Measurements from ENCODE around the gene CARD19.

The CARD19 gene, protein sequence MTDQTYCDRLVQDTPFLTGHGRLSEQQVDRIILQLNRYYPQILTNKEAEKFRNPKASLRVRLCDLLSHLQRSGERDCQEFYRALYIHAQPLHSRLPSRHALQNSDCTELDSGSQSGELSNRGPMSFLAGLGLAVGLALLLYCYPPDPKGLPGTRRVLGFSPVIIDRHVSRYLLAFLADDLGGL

DNA sequence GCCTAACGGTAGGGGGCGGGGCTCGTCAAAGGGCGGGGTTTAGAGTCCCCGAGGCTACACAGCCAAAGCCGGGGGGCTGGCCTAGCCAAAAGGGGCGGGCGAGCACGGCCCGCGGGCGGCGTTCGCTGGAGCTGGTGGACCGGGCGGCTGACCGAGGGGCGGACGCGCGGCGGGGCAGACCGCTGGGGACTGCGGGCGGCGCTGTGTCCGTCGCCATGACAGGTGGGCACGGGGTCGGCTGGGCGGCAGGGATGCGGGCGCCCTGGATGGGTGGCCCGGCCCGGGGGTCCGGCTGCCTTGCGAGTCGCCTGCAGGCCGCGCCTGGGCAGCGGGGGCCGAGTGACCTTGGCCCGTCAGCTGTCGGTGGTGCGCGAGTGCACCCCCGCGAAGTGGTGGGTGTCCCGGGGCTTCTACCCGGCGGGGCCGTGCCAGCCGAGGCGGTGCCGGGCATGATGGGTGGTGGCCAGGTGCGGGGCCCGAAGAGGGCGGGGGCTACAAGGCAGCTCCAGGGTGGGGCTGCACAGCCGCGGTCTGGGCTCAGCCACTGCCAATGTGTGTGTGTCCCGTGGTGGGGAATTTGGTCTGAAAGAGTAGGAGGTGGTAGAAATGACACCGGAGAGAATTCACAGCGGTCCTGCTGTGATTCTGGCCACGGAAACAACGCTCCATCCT is at the start of gene CARD19:
CARD19 (plus strand) TSS at position 87 of the 672 bp plus-strand sequence; CDS start at position 216, 129 bp downstream.
- DNase-seq = peak; percentile 17

DNA sequence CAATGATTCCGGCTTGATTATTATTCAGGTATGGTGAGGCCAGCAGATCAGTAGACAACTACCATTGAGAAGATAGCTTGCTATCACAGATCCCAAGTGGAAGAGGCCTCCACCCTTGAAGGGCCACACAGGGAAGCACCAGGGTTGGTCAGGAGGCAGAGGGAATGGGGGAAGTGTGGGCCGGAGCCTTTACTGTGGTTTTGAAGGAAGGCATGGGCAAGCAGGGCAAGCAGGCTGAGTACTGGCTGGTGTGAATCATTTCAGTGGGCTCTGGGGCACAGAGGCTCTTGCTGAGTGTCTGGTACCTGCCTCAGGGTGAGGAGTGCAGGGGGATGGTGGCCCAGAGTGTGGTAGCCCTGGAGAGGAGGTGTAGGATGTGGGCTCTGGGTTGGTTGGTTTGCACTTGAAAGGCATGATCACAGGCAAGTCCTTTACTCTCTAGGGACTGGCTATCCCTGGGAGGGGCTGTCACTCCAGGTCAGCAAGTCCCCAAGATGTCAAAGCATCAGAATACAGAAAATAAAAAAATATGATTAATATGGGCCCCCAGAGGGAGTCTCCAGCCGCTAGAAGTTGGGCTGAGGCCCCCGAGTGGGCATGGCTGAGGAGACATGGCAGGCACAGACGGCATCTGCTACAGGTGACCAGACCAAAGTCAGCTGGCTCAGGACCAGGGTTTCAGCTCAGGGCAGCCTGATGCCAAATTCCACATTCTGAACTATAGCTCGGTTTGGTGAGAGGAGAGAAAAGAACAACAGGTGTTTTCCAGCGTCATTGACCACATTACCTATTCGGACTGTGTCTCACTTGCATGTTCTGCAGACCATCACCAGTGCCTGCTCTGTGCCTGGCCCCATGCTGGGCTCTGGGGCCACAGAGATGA is 47.2 kb upstream of the CARD19 start:
- no peak for DNase-seq

DNA sequence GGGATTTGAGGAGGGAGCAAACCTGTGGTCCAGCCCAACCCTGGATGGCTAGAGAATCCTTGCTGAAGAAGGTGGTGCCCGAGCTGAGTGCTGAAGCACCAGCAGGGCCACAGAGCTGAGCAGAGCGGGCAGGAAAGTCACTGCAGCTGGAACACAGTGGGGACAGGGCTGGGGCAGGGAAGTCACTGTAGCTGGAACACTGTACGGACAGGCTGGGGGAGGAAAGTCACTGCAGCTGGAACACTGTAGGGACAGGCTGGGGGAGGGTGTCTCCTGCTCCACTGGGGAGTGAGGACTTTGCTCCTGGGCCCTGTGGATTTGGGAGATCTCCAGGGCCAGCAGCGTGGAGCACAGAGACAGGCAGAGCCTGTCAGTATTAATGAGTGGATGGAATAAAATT is 46.5 kb upstream of the CARD19 start:
- DNase-seq = no peak

DNA sequence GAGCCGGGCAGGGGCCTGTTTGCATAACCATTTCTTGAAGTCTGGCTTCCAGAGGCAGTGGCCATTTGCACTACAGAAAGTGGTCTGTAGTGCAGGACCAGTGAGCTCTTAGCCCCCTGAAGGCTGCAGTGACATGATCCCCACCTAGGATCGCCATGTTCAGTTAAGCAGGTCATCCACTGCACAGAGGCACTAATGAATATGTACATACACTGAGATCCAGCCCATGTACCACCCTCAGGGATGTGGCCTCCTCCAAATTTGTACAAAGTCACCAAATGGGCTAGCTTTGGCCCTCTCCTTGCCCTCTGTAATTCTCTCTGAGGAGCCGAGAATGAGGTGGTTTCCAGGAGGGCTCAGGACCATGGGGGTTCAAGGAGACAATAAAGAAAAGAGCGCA is 45.8 kb upstream of the CARD19 start:
- DNase-seq = no peak

DNA sequence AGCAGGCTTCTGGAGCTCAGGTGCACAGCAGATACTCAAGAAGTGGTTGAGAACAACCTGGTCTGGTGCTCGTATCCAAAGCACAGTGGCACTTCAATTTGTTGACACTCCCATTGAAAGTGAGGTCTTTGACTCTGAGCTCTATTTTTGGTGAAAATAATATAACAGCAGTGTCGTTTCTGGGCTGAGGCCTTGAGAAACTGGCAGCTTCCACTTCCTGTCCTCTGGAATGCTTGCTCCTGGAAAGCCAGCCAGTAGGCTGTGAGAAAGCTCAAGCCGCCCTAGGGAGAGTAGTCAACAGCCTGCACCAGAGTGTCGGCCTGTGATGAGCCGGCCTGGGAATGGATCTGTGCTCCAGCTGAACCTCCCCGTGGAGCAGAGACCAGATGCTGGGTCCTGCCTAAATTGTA is 44.3 kb upstream of the CARD19 start:
- no peak for DNase-seq

DNA sequence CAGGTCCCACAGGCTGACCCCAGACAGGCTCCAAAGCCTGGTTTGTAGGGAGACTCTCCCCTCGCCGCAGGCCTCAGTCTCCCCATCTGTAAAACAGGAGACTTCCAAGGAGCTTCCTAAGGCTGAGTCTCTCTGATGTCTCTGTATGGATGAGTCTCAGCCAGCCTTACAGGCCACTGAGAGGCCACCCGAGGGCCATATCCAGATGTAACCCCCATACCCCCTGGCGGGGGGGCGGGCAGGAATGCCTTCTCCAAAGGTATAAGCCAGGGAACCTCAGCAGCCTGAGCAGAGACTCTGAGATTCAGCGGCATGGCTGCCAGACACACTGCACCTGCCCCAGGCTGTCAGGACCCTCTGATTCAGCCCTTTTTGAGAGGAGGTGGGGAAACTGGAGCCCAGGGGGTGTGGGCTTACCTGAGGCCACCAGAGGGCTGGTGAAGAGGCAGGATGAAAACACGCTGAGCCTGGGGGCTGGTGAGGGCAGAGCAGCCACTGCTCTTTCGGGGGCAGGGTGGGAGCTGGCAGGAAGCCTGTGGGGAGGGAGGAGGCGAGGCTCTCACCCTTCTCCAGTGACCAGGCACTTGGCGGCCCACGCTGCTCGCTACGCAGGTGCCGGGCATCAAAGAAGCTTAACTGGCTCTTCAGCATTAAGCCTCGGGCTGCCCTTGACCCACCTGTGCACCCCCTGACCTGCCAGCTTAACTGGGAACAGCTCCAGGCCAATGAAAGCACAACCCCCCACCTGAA is 43.1 kb upstream of the CARD19 start:
- DNase-seq = peak; percentile 38

DNA sequence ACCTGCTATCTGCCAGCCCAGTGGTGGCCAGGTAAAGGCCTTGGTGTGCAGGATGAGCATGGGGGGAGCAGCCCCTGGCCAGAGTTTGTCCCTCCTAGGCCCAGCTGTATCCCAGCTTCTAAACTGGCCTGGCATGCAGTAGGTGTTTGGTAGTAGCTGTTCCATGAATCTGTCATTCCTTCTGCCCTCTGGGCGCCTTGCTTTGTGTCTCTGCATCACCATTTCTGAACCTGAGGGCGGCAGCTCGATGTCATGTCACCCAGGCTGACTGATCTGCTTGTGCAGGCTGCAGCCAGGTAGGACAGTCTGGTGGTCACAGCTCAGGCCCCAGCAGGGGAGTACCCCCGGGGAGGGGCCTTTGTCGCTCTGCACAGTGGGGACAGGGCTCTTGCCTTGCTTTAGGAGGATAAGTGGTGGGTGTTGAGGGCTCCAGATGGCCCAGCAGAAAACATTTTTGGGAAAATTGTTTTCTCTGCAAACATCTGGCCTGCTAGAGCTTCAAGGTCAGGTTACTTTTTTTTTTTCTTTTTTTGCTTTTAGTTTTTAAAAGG is 42.2 kb upstream of the CARD19 start:
- DNase-seq = peak; percentile 84

DNA sequence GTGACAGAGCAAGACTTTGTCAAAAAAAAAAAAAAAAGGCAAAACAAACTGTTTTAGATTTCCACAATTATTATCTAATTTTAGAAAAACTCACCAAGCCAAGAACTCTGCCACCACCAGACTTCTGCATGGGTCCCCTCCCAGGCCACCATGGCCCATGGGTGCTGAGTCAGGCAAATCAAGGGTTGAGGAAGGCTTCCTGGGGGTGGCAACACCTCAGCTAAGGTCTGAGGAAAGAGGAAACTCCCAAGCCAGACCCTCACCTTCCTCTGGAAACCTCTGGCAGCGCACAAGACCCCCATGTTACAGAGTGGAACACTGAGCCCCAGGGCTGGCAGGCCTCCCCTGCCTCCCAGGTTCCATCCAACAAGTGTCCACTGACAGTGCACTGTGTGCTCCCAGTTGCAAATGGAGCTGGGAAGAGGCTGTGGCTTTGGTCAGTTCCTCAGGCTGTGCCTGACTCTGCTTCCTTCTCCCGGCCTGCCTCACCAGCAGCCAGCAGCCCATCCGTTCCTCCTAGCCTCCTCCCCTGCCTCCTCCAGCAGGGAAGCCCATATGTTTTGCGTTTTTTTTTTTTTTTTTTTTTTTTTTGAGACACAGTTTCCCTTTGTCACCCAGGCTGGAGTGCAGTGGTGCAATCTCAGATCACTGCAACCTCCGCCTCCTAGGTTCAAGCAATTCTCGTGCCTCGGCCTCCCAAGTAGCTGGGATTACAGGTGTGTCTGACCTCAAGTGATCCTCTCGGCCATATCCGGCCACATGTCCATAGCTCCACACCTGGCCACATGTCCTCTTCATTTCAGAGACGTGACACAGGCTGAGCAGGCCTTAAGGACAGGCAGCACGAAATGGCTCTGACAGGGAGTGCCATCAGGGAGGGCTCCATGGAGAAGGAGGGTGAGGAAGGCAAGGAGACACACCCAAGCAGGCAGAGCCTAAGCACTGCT is 41.0 kb upstream of the CARD19 start:
- peak; percentile 76 for DNase-seq

DNA sequence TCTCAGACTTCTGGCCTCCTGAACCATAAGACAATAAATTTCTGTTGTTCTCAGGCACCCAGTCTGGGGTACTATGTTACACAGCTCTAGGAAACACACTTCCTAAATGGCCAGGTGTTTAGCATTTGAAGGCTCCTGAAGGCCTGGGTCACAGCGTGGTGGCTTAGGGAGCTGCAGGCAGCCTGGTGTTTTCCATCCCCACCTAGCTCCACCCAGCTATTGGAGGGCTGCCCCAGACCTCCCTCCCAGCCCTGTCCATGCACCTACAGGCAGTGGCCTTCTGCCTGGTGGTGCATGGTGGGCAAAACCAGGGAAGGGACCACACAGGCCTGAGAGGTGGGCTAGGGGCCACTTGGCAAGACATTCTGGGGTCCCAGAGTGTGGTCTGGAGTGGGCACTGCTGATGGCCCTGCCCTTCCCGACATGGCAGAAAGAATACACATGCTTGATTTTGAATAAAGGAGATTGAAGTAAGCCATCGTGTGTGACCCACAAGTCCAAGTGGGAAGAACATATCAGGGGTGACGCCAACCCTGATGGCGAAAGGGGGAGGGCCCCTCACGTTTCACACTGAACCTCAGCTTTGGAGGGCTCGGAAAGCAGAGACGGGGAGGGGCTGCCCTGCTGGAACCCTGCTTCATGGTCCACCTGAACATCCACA is 38.8 kb upstream of the CARD19 start:
- DNase-seq = no peak

DNA sequence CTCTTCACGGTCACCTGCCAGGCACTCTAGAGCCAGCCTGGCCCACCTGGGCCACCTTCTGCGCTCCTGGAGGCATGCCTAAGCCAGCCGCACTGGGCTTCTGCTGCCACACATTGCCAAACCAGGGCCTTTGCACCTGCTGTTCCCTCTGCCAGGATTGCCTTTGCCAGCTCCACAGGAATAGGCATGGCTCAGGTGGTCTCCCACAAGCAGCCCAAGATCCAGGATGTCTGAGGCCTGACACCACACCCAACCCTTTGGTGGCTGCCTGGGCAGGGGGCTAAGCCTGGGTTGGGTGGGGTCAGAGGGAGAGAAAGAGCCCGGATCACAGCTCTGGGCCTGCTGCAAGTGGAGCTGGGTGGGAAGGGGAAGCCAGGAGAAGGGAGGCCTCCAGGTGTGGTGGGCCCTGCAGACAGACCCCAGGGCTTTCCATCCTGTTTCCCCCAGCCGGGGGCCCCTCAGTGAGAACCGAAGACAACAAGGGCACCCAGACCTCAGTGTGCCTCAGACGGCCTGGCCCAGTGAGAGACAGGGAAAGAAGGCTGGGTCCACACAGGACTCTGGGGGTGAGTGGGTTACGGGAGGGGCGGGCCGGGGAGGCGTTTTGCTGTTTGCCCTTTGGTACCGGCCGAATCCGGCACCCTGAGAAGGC is 38.2 kb upstream of the CARD19 start:
- DNase-seq = no peak

DNA sequence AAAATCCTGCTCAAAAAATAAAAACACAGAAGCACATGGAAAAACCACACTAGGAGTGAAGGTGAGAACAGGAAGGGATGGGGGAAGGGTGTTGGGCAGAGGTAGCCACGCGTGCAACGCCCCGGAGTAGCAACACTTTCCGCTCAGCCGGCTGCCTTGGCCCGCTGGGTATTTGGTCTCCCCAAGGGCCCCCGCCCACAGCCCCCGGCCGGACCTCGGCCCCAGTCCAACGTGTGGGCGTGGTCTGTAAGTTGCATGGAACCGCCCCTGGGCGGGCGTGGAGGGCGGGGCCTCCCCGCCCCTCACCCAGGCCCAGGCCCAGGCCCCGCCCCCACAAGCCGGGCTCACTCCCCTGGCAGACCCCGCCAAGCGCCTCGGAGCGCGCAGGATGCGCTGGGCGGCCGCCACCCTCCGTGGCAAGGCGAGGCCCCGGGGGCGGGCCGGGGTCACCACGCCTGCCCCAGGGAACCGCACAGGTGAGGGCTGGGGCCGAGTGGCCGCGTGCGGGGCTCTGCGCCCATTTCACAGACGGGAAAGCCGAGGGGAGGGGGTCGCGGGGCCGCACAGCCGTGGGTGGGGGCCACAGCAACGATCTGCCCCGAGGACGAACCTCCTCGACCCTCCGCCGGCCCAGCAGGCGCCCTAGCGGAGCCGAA is 37.5 kb upstream of the CARD19 start, which contains the start of gene SUSD3:
SUSD3 (plus strand) TSS at position 347 of the 656 bp plus-strand sequence; CDS start at position 389, 42 bp downstream.
- peak; percentile 67 for DNase-seq

DNA sequence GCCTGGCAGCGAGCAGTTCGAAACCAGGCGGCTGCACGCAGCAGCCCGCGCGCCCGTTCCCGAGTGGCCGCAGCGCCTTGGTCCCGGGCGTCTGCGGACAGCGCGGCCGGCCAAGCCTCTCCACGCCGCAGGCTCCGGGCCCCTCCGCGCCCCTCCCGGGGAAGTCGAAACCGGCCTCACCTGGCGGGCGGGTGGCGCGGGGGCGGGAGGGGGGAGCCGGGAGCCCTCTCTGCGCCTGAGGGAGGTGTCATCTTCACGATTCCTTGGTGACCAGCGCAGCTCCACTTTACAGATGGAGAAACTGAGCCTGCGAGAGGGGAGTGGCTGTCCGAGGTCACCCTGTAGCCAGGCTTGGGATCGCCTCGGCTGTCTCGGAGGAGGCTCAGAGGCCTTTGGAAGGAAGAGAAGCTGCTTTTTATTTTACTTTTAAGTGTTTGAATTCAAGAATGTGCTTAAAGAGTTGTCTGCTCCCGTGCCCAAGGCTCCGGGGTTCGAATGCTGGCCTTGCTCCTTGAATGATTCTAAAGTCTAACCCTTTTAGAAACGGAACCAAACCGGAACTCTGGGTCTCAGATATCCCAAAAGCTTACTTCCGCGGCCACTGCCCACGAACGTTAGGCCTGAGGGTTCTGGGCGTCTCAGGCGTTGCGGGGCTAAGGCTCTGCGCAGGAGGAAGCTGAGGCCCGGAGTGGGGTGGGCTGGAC is 36.9 kb upstream of the CARD19 start:
- no peak for DNase-seq

DNA sequence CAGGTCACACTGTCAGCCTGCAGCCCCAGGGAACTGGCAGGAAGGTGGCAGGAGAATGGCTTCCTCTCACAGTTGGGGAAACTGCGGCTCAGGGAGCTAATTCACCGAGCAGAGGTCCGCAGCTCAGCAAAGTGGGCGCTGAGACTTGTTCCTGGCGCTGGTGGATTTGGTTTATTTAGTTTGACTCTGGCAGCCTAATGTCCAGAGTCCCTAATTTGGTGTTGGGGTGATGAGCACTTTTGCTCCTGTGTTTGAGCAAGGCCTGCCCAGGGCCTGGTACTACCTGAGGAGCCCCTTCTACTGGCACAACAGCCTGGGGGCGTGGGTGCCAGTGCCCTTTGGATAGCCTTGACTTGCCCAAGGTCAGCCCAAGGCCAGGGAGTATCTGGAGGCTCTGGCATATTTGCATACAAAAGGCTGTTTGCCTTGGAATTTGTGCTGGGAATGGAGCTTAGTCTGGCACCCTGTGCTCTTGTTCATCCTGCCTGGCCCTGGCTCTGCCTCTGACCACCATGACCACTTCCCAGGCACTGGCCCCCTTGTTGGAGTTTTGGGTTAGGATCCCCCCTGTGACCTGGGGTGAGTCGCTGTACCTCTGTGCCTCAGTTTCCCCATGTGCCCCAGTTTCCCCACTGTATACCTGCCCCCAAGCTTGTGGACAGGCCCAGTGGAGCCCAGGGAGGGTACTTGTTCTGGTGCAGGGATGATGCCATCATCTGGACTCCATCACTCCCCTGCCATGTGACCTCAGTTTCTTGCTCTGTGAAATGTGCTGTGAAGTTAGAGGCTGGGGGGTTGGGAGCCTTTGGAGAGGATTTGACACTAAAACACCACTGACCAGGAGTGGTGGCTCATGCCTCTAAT is 36.1 kb upstream of the CARD19 start:
- DNase-seq = no peak

DNA sequence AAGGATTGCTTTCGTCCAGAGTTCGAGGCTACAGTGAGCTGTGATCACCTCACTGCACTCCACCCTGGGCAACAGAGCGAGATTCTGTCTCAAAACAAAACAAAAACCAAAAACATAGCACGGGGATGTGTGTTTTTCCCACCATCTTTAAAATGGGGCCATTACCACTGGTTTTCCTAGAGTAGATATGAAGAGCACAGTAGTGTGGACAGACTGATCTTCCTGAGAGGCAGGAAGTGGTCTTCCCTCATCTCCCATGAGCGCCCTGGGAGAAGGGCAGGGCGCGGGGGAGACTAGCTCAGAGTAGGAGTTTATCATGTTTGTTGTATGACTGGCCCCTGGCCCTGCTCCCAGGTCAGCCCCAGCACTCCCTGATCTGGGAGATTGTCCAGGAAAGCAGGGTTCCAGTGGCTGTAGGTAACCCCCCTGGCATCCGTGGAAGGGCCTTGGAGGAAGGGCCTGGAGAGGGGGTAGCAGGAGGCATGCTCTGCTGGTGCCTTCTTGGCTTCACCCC is 35.2 kb upstream of the CARD19 start:
- DNase-seq = no peak

DNA sequence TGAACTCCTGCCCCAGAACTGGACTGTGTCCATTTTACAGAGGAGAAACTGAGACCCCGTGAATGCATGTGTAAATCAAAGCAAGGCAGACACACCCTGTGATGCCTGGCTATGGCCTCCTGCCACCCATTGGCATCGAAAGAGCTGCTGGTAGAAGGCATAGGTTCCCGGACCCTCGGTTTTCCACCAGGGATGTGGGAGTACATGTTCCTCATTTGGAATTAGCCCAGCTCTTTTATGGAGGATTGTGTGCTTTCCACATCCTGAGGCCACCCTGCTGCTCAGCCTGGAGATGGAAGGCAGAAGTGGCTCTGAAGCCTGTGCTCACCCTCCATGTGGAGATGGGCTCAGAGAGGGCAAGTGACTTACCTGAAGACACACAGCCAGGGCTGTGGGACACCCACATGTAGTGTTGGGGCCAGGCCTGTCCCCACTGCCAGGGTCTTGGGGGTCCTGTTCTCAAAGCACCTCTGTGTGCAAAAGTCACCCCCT is 34.7 kb upstream of the CARD19 start:
- DNase-seq = no peak

DNA sequence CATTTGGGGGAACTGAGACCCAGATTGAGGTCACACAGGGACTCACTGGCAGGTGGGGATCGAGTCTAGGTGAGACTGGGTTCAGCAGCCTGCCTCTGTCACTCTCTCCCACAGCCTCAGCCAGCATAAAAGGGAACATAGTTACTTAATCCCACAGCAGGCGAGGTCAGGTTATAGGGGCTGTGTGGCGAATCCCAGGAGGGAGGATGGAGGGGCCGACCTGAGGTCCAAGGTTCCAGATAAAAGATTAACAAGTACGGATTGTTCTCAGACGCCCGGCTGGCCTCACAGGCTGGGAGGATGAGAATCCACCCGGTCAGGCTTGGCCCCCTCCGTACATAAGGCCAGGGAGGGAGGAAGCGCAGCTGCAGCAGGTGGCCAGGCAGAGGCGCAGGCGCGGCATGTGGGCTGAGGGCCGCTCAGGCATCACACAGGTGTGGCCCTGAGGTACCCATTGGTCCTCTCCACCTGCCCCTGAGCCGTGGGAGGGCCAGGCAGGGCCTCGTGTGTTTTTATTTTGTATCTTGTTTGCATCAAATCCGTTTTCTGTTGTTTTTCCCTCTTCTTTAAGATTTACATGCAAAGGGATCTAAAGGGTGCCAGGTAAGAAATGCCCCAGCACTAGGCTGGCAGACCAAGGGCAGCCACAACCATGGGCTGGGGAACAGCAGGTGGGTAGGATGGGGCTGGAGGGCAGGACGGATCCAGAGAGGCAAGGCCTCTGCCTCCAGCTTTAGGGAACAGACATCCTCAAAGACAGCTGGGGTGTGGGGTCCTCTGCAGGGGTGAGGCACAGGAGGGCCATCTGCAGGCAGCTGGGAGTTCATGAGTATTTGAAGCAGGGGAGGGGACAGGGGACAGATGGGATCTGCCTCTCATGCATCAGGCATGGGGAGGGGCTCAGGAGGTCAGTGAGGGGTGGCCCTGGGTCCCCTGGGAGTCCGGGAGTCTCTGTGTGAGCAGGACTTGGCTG is 33.9 kb upstream of the CARD19 start:
- peak; percentile 88 for DNase-seq

All from NCI-H2171 treated with DMSO at 0.1 percent for 48 hours (cell line).